ENCODE data around the gene PSMB5. TPM values are rescaled to one million over a fixed set of nuclear protein-coding genes. Genes with fewer than 3 reads are reported as not detected.
A peak's percentile ranks its signal among the peaks of the same experiment; 100 is the strongest.

Gene PSMB5
- total RNA-seq, 1 donor from 2014 or later: 183 TPM

- Histone ChIP-seq H3K9ac (ENCODE audit: low read depth in 1 of 3, low read length in 3 of 3) (peak overlapping the region in 1 of 3 donors; percentile 33), H3K9me3 (ENCODE audit: control insufficient read depth in 3 of 3, low read length in 3 of 3) (no peaks in the 10 kb centered on the region), H3K4me1 (ENCODE audit: control insufficient read depth in 3 of 3, insufficient read depth in 3 of 3, low read length in 3 of 3) (peaks cover 0 to 9% (median 3%) of the 10 kb centered on the region in 3 donors), H3K27ac (ENCODE audit: low read depth, low read length) (no peak overlapping the region), H3K4me3 (ENCODE audit: low read length in 3 of 3) (no peak overlapping the region), H3K27me3 (ENCODE audit: control insufficient read depth in 3 of 3, insufficient read depth in 3 of 3, low read length in 3 of 3) (no peaks in the 10 kb centered on the region), H3K36me3 (ENCODE audit: control insufficient read depth in 3 of 3, insufficient read depth in 3 of 3, low read length in 3 of 3) (no peaks in the 10 kb centered on the region)
These were observed 9.1 kb upstream of the PSMB5 start for GRCh38 chr14:23043754-23044153.

DNA sequence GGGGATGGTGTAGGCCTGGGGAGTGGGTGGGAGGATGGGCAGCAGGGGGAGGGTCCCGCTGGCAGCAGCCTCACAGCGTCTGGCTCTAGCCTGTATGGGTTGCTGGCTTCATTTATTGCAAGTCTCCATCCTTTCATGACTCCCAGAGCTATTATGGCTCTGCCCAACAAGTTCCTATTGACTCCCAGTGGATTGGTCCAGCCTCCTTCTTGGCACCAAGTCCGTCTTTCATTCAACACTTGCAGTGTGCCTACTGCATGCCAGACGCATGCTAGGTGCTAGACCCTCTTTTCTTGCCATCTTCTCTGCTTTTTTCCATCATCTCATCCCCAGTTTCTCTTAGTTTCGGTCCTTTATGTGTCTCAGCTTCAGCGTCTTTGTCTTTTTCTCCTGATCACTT lies 8.4 kb upstream of the PSMB5 start:
- peaks cover 0 to 9% (median 3%) of the 10 kb centered on the region in 3 donors for H3K4me1 ChIP-seq (ENCODE audit: control insufficient read depth in 3 of 3, insufficient read depth in 3 of 3, low read length in 3 of 3)
- H3K4me3 ChIP-seq (ENCODE audit: low read length in 3 of 3): no peak overlapping the region
- no peaks in the 10 kb centered on the region for H3K27me3 ChIP-seq (ENCODE audit: control insufficient read depth in 3 of 3, insufficient read depth in 3 of 3, low read length in 3 of 3)
- H3K27ac ChIP-seq (ENCODE audit: low read depth, low read length): no peak overlapping the region
- H3K9me3 ChIP-seq (ENCODE audit: control insufficient read depth in 3 of 3, low read length in 3 of 3): no peaks in the 10 kb centered on the region
- H3K9ac ChIP-seq (ENCODE audit: low read depth in 1 of 3, low read length in 3 of 3): no peak overlapping the region
- no peaks in the 10 kb centered on the region for H3K36me3 ChIP-seq (ENCODE audit: control insufficient read depth in 3 of 3, insufficient read depth in 3 of 3, low read length in 3 of 3)

GRCh38 chr14:23042162-23042965 lies 7.7 kb upstream of the PSMB5 start, which contains the start of gene PSMB11:
Gene PSMB11 (plus strand): TSS chr14:23042212. CDS start chr14:23042226, 14 bp downstream.
- H3K36me3 ChIP-seq (ENCODE audit: control insufficient read depth in 3 of 3, insufficient read depth in 3 of 3, low read length in 3 of 3): no peaks in the 10 kb centered on the region
- H3K27ac ChIP-seq (ENCODE audit: low read depth, low read length): no peak within 1 kb of the TSS
- no peak within 1 kb of the TSS for H3K9ac ChIP-seq (ENCODE audit: low read depth in 1 of 3, low read length in 3 of 3)
- no peaks in the 10 kb centered on the region for H3K9me3 ChIP-seq (ENCODE audit: control insufficient read depth in 3 of 3, low read length in 3 of 3)
- H3K27me3 ChIP-seq (ENCODE audit: control insufficient read depth in 3 of 3, insufficient read depth in 3 of 3, low read length in 3 of 3): no peaks in the 10 kb centered on the region
- no peak within 1 kb of the TSS for H3K4me3 ChIP-seq (ENCODE audit: low read length in 3 of 3)
- peaks cover 0 to 9% (median 3%) of the 10 kb centered on the region in 3 donors for H3K4me1 ChIP-seq (ENCODE audit: control insufficient read depth in 3 of 3, insufficient read depth in 3 of 3, low read length in 3 of 3)

DNA sequence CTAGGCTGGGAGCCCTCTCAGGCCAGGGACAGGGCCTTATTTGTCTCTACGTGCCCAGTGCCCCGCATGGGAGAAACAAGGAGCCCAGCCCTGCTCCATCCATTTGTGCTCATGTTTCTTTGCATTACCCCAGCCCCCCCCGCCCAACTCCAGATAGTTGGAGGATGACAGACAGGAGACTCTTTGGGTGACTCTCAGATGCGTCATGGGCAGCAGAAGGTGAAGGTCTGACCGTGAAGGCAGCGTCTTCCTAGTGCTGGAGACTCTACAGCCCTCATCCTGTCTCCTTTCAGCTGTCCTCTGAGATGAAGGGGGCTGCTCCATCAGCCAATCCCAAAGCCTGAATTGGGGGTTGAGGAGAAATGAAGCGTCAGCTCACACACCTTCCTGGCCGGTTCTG lies 7.0 kb upstream of the PSMB5 start:
- Histone ChIP-seq H3K9me3 (ENCODE audit: control insufficient read depth in 3 of 3, low read length in 3 of 3) (no peaks in the 10 kb centered on the region), H3K4me1 (ENCODE audit: control insufficient read depth in 3 of 3, insufficient read depth in 3 of 3, low read length in 3 of 3) (peaks cover 0 to 9% (median 3%) of the 10 kb centered on the region in 3 donors), H3K27me3 (ENCODE audit: control insufficient read depth in 3 of 3, insufficient read depth in 3 of 3, low read length in 3 of 3) (no peaks in the 10 kb centered on the region), H3K27ac (ENCODE audit: low read depth, low read length) (no peak overlapping the region), H3K9ac (ENCODE audit: low read depth in 1 of 3, low read length in 3 of 3) (no peak overlapping the region), H3K4me3 (ENCODE audit: low read length in 3 of 3) (no peak overlapping the region), H3K36me3 (ENCODE audit: control insufficient read depth in 3 of 3, insufficient read depth in 3 of 3, low read length in 3 of 3) (no peaks in the 10 kb centered on the region)

DNA sequence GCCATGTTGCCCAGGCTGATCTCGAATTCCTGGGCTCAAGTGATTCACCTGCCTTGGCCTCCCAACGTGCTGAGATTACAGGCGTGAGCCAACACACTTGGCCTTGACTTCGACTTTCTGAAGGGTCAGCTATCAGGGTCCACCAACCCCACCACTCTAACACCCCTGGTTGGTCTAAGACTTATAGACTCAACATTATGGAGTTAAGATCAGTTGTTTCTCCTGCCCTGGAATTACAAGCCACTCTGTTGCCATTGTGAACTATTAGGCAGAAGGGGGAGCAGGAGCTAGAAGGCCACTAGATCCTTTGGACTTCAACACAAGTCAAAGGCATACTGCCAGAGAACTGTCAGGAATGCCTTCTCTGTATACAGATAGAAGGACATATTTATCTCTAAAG lies 5.4 kb upstream of the PSMB5 start:
- no peak overlapping the region for H3K4me3 ChIP-seq (ENCODE audit: low read length in 3 of 3)
- H3K4me1 ChIP-seq (ENCODE audit: control insufficient read depth in 3 of 3, insufficient read depth in 3 of 3, low read length in 3 of 3): peaks cover 0 to 5% (median 3%) of the 10 kb centered on the region in 3 donors
- no peaks in the 10 kb centered on the region for H3K36me3 ChIP-seq (ENCODE audit: control insufficient read depth in 3 of 3, insufficient read depth in 3 of 3, low read length in 3 of 3)
- H3K27me3 ChIP-seq (ENCODE audit: control insufficient read depth in 3 of 3, insufficient read depth in 3 of 3, low read length in 3 of 3): no peaks in the 10 kb centered on the region
- H3K9me3 ChIP-seq (ENCODE audit: control insufficient read depth in 3 of 3, low read length in 3 of 3): no peaks in the 10 kb centered on the region
- H3K27ac ChIP-seq (ENCODE audit: low read depth, low read length): no peak overlapping the region
- H3K9ac ChIP-seq (ENCODE audit: low read depth in 1 of 3, low read length in 3 of 3): no peak overlapping the region

DNA sequence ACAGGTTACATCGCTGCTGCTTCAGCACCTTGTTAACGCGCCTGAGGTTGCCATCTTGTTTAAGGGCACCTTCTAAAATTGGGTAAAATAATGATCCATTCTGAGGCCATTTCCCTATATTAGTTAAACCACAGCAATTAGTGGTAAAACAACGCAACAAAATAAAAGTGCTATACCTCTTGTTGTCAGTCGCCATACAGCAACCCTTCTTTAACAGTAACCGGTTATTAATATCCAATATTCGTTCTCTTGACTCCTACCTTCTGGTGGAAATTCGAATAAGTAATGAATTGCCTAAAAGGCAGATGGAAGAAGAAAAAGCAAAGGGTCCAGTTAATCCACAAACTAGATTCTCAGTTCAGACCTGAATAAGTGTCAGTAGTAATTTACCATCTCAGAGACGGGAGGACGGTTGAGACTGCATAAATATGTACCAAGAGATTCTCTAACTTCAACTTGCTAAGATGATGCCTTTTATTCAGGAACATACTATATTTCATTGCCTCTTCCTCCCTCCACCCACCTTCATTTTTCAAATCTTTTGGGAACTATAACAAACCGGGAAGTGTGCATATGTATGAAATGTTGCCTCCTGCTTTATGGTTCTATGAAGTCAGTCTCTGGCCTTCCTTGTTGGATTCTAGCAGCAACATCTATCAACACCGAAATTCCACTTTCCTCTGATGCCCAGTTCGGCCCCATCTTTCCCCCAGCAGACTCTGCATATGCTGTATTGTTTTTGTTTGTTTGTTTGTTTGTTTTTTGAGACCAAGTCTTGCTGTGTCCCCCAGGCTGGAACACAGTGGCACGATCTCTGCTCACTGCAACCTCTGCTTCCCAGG lies 824 bp upstream of the PSMB5 start:
- Histone ChIP-seq H3K4me3 (ENCODE audit: low read length in 3 of 3) (peak overlapping the region; percentile 89 to 97 (median 97)), H3K36me3 (ENCODE audit: control insufficient read depth in 3 of 3, insufficient read depth in 3 of 3, low read length in 3 of 3) (peaks cover 15 to 18% (median 15%) of the 10 kb centered on the region in 3 donors), H3K9ac (ENCODE audit: low read depth in 1 of 3, low read length in 3 of 3) (peak overlapping the region; percentile 98 to 99 (median 99)), H3K27me3 (ENCODE audit: control insufficient read depth in 3 of 3, insufficient read depth in 3 of 3, low read length in 3 of 3) (no peaks in the 10 kb centered on the region), H3K9me3 (ENCODE audit: control insufficient read depth in 3 of 3, low read length in 3 of 3) (no peaks in the 10 kb centered on the region), H3K4me1 (ENCODE audit: control insufficient read depth in 3 of 3, insufficient read depth in 3 of 3, low read length in 3 of 3) (peaks cover 10 to 21% (median 17%) of the 10 kb centered on the region in 3 donors), H3K27ac (ENCODE audit: low read depth, low read length) (peak overlapping the region; percentile 98)

DNA sequence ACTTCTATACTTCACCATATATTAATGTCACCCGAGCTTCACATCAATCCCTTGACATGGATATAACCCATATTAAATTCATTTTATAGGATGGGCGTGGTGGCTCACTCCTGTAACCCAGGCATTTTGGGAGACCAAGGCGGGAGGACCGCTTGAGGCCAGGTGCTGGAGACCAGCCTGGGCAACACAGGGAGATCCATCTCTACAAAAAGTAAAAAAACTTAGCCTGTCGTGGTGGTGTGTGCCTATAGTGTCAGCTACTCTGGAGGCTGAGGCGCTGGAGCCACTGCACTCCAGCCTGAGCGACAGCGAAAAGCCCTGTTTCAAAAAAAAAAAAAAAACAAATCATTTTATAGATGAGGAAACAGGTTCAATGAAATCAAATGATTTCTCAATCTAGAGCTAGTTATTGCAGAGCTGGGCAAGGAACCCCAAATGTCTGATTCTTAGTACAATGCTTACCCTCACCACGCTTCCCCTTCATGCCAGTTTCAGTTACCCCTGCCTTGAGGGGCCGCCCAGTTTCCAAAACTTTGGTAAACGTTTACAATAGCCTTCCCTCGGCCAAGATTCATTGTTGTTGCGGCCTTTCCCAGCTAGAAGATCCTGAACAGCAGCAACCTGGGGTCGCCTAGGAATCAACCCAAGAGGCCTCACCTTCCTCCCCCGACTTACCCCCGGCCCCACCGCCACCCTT lies 751 bp downstream of the PSMB5 start:
- peaks cover 17 to 23% (median 18%) of the 10 kb centered on the region in 3 donors for H3K36me3 ChIP-seq (ENCODE audit: control insufficient read depth in 3 of 3, insufficient read depth in 3 of 3, low read length in 3 of 3)
- peak overlapping the region; percentile 98 for H3K27ac ChIP-seq (ENCODE audit: low read depth, low read length)
- peak overlapping the region; percentile 89 to 97 (median 97) for H3K4me3 ChIP-seq (ENCODE audit: low read length in 3 of 3)
- H3K4me1 ChIP-seq (ENCODE audit: control insufficient read depth in 3 of 3, insufficient read depth in 3 of 3, low read length in 3 of 3): peaks cover 10 to 24% (median 21%) of the 10 kb centered on the region in 3 donors
- H3K9ac ChIP-seq (ENCODE audit: low read depth in 1 of 3, low read length in 3 of 3): peak overlapping the region; percentile 98 to 99 (median 99)
- H3K9me3 ChIP-seq (ENCODE audit: control insufficient read depth in 3 of 3, low read length in 3 of 3): no peaks in the 10 kb centered on the region
- H3K27me3 ChIP-seq (ENCODE audit: control insufficient read depth in 3 of 3, insufficient read depth in 3 of 3, low read length in 3 of 3): no peaks in the 10 kb centered on the region

DNA sequence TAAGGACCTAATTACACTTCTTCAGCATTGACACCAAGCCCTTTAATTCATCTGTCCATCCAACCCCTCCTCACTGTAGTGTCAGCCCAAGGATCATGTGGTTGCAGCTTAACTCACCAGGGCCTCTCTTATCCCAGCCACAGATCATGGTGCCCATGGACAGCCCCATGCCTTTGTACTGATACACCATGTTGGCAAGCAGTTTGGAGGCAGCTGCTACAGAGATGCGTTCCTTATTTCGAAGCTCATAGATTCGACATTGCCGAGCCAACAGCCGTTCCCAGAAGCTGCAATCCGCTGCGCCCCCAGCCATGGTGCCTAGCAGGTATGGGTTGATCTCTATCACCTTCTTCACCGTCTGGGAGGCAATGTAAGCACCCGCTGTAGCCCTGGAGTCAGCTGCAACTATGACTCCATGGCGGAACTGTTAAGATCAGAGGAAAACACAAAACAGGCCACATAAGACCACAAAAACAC lies 1.4 kb downstream of the PSMB5 start:
- peaks cover 21 to 26% (median 24%) of the 10 kb centered on the region in 3 donors for H3K36me3 ChIP-seq (ENCODE audit: control insufficient read depth in 3 of 3, insufficient read depth in 3 of 3, low read length in 3 of 3)
- peak overlapping the region; percentile 54 to 97 (median 89) for H3K4me3 ChIP-seq (ENCODE audit: low read length in 3 of 3)
- H3K9ac ChIP-seq (ENCODE audit: low read depth in 1 of 3, low read length in 3 of 3): peak overlapping the region in 2 of 3 donors; percentile 98 to 99

GRCh38 chr14:23030936-23031335 lies 3.8 kb downstream of the PSMB5 start:
- Histone ChIP-seq H3K27ac (ENCODE audit: low read depth, low read length) (no peak overlapping the region), H3K36me3 (ENCODE audit: control insufficient read depth in 3 of 3, insufficient read depth in 3 of 3, low read length in 3 of 3) (peaks cover 28 to 29% (median 28%) of the 10 kb centered on the region in 3 donors), H3K9ac (ENCODE audit: low read depth in 1 of 3, low read length in 3 of 3) (no peak overlapping the region), H3K4me3 (ENCODE audit: low read length in 3 of 3) (no peak overlapping the region), H3K27me3 (ENCODE audit: control insufficient read depth in 3 of 3, insufficient read depth in 3 of 3, low read length in 3 of 3) (no peaks in the 10 kb centered on the region), H3K4me1 (ENCODE audit: control insufficient read depth in 3 of 3, insufficient read depth in 3 of 3, low read length in 3 of 3) (peaks cover 10 to 27% (median 21%) of the 10 kb centered on the region in 3 donors), H3K9me3 (ENCODE audit: control insufficient read depth in 3 of 3, low read length in 3 of 3) (no peaks in the 10 kb centered on the region)

More for the DNA sequence above, 1.4 kb downstream of the PSMB5 start:
- Histone ChIP-seq H3K4me1 (ENCODE audit: control insufficient read depth in 3 of 3, insufficient read depth in 3 of 3, low read length in 3 of 3) (peaks cover 10 to 24% (median 21%) of the 10 kb centered on the region in 3 donors), H3K9me3 (ENCODE audit: control insufficient read depth in 3 of 3, low read length in 3 of 3) (no peaks in the 10 kb centered on the region), H3K27ac (ENCODE audit: low read depth, low read length) (no peak overlapping the region), H3K27me3 (ENCODE audit: control insufficient read depth in 3 of 3, insufficient read depth in 3 of 3, low read length in 3 of 3) (no peaks in the 10 kb centered on the region)

Data from skeletal muscle tissue (tissue), 4 donors.